Stimulated activated CD8-positive, alpha-beta memory T cell treated with anti-CD3 and anti-CD28 coated beads, Interleukin-15, amount 100 ng/mL, for 24 hours (primary cell): ENCODE measurements around the gene LMBR1L.

Experiments used
- DNase-seq: peaks from one replicate; pipeline ENCODE4 v3.0.0-alpha.2; 2020; ENCODE audit warnings: low read depth

Gene LMBR1L

GRCh38 chr12:49052451-49053208 lies 58.0 kb downstream of the LMBR1L start:
- DNase-seq, result no peak

GRCh38 chr12:49051777-49052438 lies 58.7 kb downstream of the LMBR1L start:
- DNase-seq, result no peak

GRCh38 chr12:49051373-49051764 lies 59.3 kb downstream of the LMBR1L start:
- DNase-seq, result no peak

GRCh38 chr12:49050507-49051372 lies 59.9 kb downstream of the LMBR1L start:
- DNase-seq, result no peak

GRCh38 chr12:49049566-49050224 lies 61.0 kb downstream of the LMBR1L start:
- no peak for DNase-seq

GRCh38 chr12:49048953-49049352 lies 61.7 kb downstream of the LMBR1L start:
- DNase-seq, result no peak
